ENCODE measurements around the gene BANK1. TPM values are rescaled to one million over a fixed set of nuclear protein-coding genes. Genes with fewer than 3 reads are reported as not detected.

Gene BANK1
- total and polyA plus RNA-seq, 2 of the 8 experiments (the other 6 are each of a cell fraction or from before 2014, with no cell fraction given): 0.59 to 0.93 TPM

DNA sequence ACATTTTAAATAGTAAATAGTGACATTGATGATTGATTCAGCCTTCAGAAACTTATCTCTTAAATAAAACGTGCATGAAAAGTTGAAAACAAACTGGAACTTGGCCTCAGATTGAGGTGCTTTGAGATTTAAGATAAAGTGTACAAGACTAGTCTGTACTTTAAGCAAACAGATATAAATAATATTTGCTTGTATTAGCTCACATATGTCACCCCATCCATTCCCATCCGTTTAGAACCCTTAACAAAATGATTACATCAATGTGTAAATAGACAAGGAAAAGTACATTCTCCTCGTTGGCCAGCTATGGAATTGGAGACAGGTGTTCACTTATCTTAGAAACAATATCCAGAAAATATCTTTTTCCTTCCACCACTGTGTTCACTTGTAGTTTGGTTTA, 130.8 kb downstream of the BANK1 start (continued):
- no peak for TF ChIP-seq EZH2 (IDR thresholded peaks at IDR 0.05; ENCODE audit: low read depth, low read length, severe bottlenecking)
- no peak for TF ChIP-seq RFX5 (IDR thresholded peaks at IDR 0.05; ENCODE audit: borderline replicate concordance, low read depth, low read length)
- no peak for TF ChIP-seq SUZ12 (IDR thresholded peaks at IDR 0.05; ENCODE audit: low read length)
- TF ChIP-seq, protein P1, sequence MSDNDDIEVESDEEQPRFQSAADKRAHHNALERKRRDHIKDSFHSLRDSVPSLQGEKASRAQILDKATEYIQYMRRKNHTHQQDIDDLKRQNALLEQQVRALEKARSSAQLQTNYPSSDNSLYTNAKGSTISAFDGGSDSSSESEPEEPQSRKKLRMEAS (IDR thresholded peaks at IDR 0.05): no peak
